Epithelial cell of proximal tubule (primary cell): ENCODE measurements around the gene FGD1. TPM values are rescaled to one million over a fixed set of nuclear protein-coding genes. Genes with fewer than 3 reads are reported as not detected.

Experiments
- DNase-seq: peaks from one replicate; pipeline ENCODE4 v3.0.0-alpha.2; 2011; ENCODE audit warnings: low read depth
- H3K4me3 ChIP-seq: 2 replicates; pipeline ENCODE4 v1.5.1; 2011; ENCODE audit warnings: low read depth, mild to moderate bottlenecking, low read length
- CTCF ChIP-seq: conservative IDR thresholded peaks from 2 replicates; pipeline ENCODE4 v1.5.1; 2012; ENCODE audit warnings: low read depth, mild to moderate bottlenecking, low read length
- total RNA-seq: library from RNA; depleted of rRNA; stranded (reverse); fragments of >200 nt; gene quantifications from 2 replicates; pipeline ENCODE4 v1.2.3, GENCODE V29; 2015

The FGD1 gene
- total RNA-seq, 1 donor from 2014 or later = 10.2 TPM

- no peak overlapping the region for H3K4me3 ChIP-seq
- no peak for TF ChIP-seq CTCF
- DNase-seq = no peak
These were observed 98.9 kb downstream of the FGD1 start for GRCh38 chrX:54397113-54397512.

Other genes with a start within 250 kb of the FGD1 start
- 1.4 and 2.6 TPM in 2 replicates for gene WNK3, start 138.2 kb downstream of the FGD1 start, total RNA-seq
- 13.2 and 14.3 TPM in 2 replicates for gene TSR2, start 55.8 kb downstream of the FGD1 start, total RNA-seq
- gene GNL3L, start 34.0 kb upstream of the FGD1 start, total RNA-seq = 21.6 and 23.1 TPM in 2 replicates